GM12891 (cell line): ENCODE data around the gene CRTC2.

Experiments used
- POLR2A ChIP-seq: IDR thresholded peaks from 2 replicates; pipeline ENCODE4 v1.6.1; 2011; ENCODE audit warnings: low read depth, low read length, control low read depth
- POLR2AphosphoS5 ChIP-seq: IDR thresholded peaks from 2 replicates; pipeline ENCODE4 v1.6.1; 2011; ENCODE audit warnings: low read depth, low read length, control low read depth
- POU2F2 ChIP-seq: IDR thresholded peaks from 2 replicates; pipeline ENCODE4 v1.6.1; 2011; ENCODE audit warnings: low read depth, mild to moderate bottlenecking, control low read depth, low read length, moderate library complexity
- SPI1 ChIP-seq: IDR thresholded peaks from 2 replicates; pipeline ENCODE4 v1.6.1; 2011; ENCODE audit warnings: low read depth, low read length, control low read depth
- TAF1 ChIP-seq: IDR thresholded peaks from 2 replicates; pipeline ENCODE4 v1.6.1; 2011; ENCODE audit warnings: low read depth, low read length, control low read depth

- TF ChIP-seq SPI1 (no peak), POLR2A (no peak), POLR2AphosphoS5 (no peak), POU2F2 (no peak), TAF1 (no peak)
Measured at GRCh38 chr1:153939476-153939875, 18.9 kb downstream of the CRTC2 start.
